ENCODE data around the gene PRAME.

The PRAME gene

DNA sequence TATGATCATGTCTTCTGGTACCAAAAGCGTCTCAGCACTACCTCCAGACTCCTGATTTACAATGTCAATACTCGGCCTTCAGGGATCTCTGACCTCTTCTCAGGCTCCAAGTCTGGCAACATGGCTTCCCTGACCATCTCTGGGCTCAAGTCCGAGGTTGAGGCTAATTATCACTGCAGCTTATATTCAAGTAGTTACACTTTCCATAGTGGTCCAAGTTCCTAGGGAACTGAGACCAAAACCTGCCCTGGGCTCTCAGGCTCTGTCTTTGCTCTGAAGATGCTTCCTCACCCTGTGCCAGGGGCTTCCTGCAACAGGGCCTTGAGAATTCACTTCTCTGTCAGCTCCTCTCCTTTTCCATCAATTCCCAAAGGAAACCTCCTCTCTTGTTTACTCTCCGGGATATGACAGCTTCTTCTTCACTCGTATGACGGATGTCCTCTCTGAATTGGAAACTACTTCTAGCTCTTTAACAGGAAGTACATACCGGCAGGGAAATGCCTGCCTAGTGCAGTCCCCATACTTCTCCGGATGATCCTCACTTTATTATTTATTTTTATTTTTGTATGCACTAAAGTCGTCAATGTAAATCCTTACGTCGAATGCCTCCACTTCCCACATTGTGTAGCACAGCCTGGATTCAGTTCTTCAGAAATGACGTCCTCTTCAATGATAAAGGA is 29.6 kb upstream of the PRAME start:
- Histone ChIP-seq H4K20me1 (ENCODE audit: low read depth, low read length) (no peaks in the 10 kb centered on the region), H3K27me3 (ENCODE audit: low read length) (no peaks in the 10 kb centered on the region), H3K27ac (ENCODE audit: low read depth, low read length) (no peak overlapping the region), H3K79me2 (ENCODE audit: insufficient read depth, low read length) (no peaks in the 10 kb centered on the region), H3K4me2 (ENCODE audit: low read depth, low read length, poor library complexity, severe bottlenecking) (no peak overlapping the region), H3K9me3 (ENCODE audit: insufficient read depth, low read length) (no peaks in the 10 kb centered on the region), H3K36me3 (ENCODE audit: low read length) (no peaks in the 10 kb centered on the region), H3F3A (ENCODE audit: insufficient read depth) (no peaks in the 10 kb centered on the region), H3K9me2 (replicated peaks; ENCODE audit: insufficient read depth, low read length) (no peaks in the 10 kb centered on the region), H2AFZ (ENCODE audit: low read depth, low read length, severe bottlenecking) (no peak overlapping the region), H3K9ac (ENCODE audit: low read length) (no peak overlapping the region), H3K4me3 (ENCODE audit: insufficient read depth, low read length, poor library complexity, severe bottlenecking) (no peak overlapping the region)
- no peak for TF ChIP-seq EZH2phosphoT487 (conservative IDR thresholded peaks at IDR 0.05; ENCODE audit: low read length)
- TF ChIP-seq, protein P1, sequence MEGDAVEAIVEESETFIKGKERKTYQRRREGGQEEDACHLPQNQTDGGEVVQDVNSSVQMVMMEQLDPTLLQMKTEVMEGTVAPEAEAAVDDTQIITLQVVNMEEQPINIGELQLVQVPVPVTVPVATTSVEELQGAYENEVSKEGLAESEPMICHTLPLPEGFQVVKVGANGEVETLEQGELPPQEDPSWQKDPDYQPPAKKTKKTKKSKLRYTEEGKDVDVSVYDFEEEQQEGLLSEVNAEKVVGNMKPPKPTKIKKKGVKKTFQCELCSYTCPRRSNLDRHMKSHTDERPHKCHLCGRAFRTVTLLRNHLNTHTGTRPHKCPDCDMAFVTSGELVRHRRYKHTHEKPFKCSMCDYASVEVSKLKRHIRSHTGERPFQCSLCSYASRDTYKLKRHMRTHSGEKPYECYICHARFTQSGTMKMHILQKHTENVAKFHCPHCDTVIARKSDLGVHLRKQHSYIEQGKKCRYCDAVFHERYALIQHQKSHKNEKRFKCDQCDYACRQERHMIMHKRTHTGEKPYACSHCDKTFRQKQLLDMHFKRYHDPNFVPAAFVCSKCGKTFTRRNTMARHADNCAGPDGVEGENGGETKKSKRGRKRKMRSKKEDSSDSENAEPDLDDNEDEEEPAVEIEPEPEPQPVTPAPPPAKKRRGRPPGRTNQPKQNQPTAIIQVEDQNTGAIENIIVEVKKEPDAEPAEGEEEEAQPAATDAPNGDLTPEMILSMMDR (IDR thresholded peaks at IDR 0.05; ENCODE audit: insufficient read depth, low read length, poor library complexity, severe bottlenecking) = no peak

DNA sequence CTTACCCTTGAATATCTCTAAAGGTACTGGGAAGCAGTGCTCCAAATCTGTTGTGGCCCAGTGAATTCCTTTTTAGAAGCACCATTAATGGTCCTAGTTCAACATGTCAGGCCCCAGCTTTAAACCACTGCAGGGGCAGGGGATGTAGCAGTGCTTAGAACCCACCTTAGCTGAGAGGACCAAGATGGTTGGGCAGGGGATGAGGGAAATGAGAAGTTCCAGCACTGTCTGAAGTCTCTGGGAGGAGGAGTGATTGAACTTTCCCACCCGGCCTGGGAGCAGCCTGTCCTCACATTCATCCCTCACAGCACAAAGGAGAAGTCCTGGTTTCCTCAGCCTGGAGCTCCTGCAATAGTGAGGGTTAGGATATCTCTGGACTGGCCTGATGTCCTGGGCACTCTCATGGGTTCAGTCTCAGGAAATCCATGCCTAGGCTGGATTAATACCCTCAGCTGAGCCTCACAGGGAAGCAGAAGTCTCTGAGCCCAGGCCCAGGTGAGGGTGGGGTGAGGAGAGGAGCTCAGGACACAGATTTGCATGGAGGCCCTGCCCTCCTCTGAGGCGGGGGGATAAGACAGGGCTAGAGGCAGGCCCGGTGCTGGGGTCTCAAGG is 28.6 kb upstream of the PRAME start:
- Histone ChIP-seq H3K9me2 (replicated peaks; ENCODE audit: insufficient read depth, low read length) (no peaks in the 10 kb centered on the region), H2AFZ (ENCODE audit: low read depth, low read length, severe bottlenecking) (no peak overlapping the region), H3K79me2 (ENCODE audit: insufficient read depth, low read length) (no peaks in the 10 kb centered on the region), H3K36me3 (ENCODE audit: low read length) (no peaks in the 10 kb centered on the region), H3K4me3 (ENCODE audit: insufficient read depth, low read length, poor library complexity, severe bottlenecking) (no peak overlapping the region), H3F3A (ENCODE audit: insufficient read depth) (no peaks in the 10 kb centered on the region), H3K27me3 (ENCODE audit: low read length) (no peaks in the 10 kb centered on the region), H3K9ac (ENCODE audit: low read length) (no peak overlapping the region), H3K4me2 (ENCODE audit: low read depth, low read length, poor library complexity, severe bottlenecking) (no peak overlapping the region), H4K20me1 (ENCODE audit: low read depth, low read length) (no peaks in the 10 kb centered on the region), H3K27ac (ENCODE audit: low read depth, low read length) (no peak overlapping the region), H3K9me3 (ENCODE audit: insufficient read depth, low read length) (no peaks in the 10 kb centered on the region)
- TF ChIP-seq, protein P1 (IDR thresholded peaks at IDR 0.05; ENCODE audit: insufficient read depth, low read length, poor library complexity, severe bottlenecking) = no peak
- no peak for TF ChIP-seq EZH2phosphoT487 (conservative IDR thresholded peaks at IDR 0.05; ENCODE audit: low read length)

DNA sequence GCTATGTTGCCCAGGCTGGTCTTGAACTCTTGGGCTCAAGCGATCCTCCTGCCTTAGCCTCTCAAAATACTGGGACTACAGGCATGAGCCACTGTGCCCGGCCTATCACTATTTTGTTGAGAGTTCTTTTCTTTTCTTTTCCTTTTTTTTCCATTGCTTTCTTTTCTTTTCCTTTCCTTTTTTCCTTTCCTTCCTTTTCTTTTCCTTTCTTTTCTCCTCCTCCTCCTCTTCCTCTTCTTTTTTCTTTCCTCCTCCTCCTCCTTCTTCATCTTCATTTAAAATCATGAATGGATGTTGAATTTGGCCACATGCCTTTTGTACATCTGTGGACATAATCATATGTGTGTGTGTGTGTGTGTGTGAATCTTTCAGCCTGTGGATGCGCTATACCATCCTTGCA is 25.7 kb upstream of the PRAME start:
- Histone ChIP-seq H4K20me1 (ENCODE audit: low read depth, low read length) (no peaks in the 10 kb centered on the region), H3K27me3 (ENCODE audit: low read length) (no peaks in the 10 kb centered on the region), H3K9me3 (ENCODE audit: insufficient read depth, low read length) (no peaks in the 10 kb centered on the region), H3K36me3 (ENCODE audit: low read length) (no peaks in the 10 kb centered on the region), H3K9ac (ENCODE audit: low read length) (no peak overlapping the region), H3K4me2 (ENCODE audit: low read depth, low read length, poor library complexity, severe bottlenecking) (no peak overlapping the region), H3F3A (ENCODE audit: insufficient read depth) (no peaks in the 10 kb centered on the region), H3K79me2 (ENCODE audit: insufficient read depth, low read length) (no peaks in the 10 kb centered on the region), H2AFZ (ENCODE audit: low read depth, low read length, severe bottlenecking) (no peak overlapping the region), H3K9me2 (replicated peaks; ENCODE audit: insufficient read depth, low read length) (no peaks in the 10 kb centered on the region), H3K27ac (ENCODE audit: low read depth, low read length) (no peak overlapping the region), H3K4me3 (ENCODE audit: insufficient read depth, low read length, poor library complexity, severe bottlenecking) (no peak overlapping the region)
- no peak for TF ChIP-seq EZH2phosphoT487 (conservative IDR thresholded peaks at IDR 0.05; ENCODE audit: low read length)
- TF ChIP-seq, protein P1 (IDR thresholded peaks at IDR 0.05; ENCODE audit: insufficient read depth, low read length, poor library complexity, severe bottlenecking) = no peak
